Fibroblast of gingiva (primary cell): ENCODE data around the gene SLC7A5.
A peak's percentile ranks its signal among the peaks of the same experiment; 100 is the strongest.
"Not testable (repeated sequence)": the region's sequence is repeated elsewhere in the genome, so short reads cannot be mapped to it uniquely, and the experiment has no call there.

Experiments used
- DNase-seq: peaks from one replicate; pipeline ENCODE4 v3.0.0-alpha.2; 2011; ENCODE audit warnings: low read depth

The SLC7A5 gene

DNA sequence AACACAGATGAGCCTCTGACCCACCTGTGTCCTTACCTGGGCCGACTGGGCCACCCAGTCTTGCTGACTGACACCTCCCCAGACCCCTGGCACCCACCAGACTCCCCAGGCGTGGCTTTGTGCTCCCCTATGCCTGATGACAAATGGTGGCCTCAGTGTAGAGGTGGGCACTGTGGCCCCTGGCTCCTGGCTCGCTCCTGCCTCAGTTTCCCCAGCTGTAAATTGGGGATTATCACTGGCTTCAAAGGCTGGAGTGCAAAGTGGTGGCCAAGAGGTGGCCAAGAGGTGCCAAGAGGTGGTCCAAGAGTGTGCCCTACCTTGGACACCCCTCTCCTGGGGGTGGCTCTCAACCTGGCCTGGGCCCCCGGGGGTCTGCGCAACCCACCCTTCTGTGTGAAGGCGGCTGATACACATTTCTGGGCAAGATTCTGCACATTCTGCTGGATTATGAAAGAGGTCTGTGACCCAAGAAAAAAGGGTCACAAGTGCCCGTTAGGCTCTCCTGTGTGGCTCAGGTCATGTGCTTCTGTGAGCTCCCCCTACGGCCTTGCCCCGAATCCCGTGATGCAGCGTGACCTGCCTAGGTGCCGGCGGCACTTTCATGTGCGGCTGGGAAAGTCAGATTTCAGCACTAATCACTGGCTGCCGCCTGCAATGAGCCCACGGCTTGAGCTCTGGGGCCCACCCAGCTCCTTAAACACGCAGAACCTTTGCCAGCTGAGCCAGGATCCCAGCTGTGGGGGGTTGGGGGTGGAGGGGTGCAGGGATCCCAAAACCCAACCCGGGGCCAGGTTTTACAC, 7.8 kb downstream of the SLC7A5 start:
- DNase-seq = not testable (repeated sequence)

DNA sequence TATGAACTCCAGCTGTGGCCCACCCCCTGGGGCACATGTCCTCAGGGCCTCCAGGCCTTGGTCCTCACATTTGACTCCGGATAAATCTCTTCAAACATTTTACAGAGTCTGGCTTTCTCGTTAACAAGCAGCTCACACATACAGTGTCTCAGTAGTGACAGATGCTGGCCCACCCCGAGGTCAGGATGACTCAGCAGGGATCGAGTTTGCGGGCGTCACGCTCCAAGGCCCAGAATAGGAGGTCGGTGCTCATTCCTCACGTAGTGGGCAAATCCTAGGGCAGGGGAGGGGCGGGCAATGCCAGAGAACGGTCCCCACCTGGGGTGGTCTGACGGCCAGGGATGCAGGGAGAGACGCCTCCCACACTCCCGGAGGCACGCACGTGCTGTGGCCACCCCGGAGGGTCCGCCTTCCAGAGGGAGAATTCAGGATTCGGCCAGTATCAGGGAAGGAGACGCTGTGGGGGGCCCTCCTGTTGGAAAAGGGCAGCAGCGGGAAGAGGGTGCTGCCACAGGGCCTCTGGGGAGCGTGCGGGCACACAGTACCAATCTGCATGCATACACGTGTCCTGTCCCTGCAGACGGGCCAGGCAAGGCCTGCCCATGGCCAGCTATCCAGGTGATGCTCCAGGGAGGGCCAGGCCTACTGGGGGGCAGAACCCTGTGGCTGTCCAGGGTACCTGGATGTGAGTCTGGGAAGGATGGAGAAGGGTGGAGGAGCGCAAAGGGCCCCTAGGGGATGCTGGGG, 8.6 kb downstream of the SLC7A5 start:
- peak; percentile 77 for DNase-seq

DNA sequence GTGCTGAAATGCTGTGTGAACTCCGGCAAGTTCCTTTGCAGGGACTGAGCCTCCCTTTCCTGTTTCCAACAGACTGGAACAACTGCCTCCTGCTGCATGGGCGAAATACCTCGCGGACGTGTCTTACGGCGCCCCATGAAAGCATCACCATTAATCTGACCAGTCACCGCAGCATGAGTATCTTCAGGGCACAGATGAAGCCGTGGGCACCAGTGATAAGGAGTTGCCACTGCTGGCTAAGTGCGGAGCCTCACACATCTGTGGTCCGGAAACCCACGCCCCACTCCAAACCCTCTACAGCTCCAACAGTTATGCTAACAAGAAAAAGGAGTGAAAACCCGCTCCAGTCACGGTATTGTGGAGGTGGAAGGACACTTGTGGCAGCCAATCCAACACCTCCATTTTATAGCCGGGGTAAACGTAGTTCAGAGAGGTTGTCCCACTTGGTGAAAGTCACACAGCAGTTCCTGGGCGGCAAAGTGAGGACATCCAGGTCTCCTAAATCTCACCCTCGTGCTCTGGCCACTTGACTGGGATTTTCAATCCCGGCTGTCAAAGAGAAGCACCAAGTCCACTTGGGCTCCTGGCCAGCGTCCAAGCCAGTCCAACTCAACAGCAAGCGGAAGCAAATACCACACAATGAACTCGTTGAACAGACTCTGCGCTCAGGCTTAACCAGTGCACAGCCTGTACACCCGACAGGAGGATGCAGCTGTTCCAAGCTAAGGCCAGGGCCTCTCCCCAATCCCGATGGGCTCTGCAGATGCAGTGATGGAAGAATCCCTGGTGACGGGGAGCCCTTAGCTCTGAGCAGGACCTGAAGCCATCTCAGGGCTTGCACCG, 10.9 kb downstream of the SLC7A5 start:
- DNase-seq = not testable (repeated sequence)

DNA sequence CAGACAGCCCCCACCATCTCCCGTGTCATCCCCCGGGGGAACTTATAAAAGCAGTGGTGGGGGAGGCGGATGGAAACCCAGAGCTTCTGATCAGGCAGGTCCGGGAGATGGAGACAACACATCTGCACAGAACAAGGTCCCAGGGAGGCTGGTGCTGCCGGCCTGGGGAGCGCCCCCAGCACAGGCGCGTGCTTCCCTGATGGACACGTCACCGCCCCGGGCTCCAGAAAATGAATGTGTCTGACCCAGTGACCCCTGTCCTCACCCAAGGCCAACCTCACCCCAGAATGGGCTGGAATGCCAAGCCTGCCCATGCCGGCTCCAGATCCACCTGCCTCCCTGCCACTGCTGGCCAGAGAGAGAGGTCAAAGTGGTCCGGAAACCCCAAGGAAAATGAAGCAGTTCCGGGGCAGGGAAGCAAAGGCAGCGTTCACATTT, 12.5 kb downstream of the SLC7A5 start:
- DNase-seq = no peak

DNA sequence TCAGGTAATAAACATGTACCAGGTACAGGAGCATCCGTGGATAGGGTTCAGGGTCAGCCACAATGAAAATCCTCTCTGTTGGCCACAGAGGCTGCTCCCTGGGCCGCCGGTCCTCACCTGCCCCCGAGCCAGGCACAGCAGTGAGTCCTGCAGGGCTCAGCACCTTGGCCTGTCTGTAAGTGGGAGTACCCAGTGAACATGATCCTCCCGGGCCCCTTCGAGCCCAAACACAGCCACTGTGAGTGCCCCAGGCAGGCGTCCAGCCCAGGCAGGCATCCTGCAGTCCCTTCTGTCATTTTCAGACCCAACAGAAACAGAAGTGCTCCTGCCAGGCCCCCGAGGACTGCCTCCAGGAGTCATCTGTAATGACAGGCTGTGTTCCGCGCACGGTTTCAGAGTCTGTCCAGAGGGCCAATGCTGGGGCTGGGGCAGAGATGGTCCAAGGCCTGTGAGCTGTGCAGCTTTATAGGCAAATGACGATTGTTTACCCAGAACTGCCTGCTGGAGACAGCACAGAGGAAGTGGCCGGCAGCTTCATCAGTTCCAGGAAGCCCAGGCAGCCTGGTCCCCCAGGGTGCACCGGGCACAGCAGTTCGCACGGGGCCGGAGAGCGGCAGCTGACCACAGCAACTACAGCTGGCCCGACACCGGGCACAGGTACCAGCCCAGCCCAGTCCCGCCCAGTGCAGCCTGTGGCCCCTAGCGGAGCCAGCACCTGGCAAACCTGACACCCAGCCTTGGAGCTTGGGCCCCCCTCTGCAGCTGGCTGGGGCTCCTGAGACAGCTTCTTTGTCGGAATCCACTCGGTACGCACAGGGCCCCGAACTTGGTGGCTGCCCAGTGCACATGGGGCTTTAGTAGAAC, 13.2 kb downstream of the SLC7A5 start:
- no peak for DNase-seq

DNA sequence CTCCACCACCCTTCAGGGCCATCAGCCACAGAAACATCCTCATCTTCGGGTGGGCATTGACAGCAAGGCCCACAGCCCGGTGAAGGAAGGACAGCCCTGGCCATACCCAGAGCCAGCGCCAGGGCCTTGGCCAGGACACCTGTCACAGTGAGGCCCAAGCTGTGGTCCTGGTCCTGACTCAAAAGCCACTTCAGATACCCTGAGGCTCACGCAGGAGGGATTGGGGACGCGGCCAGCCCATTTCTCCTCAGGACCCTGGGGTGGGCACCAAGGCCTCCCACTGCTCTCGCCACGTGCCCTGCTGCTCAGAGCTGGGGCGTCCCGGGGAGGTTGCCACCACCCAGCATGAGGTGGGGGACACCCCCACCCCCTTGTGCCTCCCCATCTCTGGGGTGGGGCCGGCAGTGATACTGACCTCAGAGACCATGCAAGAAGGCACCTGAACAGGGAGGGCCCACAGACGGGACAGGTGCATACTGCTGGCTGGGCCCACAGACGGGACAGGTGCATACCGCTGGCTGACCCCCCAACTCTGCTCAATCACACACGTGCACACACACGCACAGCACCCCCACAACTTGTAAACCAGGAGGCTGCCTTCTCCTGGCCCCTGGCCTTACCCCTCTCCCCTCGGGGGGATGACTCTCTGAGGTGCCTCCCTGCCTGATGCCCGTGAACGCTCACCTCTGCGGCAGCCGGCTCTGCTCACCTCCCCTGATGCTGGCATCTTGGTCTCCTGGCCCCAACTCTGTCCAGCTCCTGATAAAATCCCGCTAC, 14.2 kb downstream of the SLC7A5 start:
- DNase-seq = no peak

DNA sequence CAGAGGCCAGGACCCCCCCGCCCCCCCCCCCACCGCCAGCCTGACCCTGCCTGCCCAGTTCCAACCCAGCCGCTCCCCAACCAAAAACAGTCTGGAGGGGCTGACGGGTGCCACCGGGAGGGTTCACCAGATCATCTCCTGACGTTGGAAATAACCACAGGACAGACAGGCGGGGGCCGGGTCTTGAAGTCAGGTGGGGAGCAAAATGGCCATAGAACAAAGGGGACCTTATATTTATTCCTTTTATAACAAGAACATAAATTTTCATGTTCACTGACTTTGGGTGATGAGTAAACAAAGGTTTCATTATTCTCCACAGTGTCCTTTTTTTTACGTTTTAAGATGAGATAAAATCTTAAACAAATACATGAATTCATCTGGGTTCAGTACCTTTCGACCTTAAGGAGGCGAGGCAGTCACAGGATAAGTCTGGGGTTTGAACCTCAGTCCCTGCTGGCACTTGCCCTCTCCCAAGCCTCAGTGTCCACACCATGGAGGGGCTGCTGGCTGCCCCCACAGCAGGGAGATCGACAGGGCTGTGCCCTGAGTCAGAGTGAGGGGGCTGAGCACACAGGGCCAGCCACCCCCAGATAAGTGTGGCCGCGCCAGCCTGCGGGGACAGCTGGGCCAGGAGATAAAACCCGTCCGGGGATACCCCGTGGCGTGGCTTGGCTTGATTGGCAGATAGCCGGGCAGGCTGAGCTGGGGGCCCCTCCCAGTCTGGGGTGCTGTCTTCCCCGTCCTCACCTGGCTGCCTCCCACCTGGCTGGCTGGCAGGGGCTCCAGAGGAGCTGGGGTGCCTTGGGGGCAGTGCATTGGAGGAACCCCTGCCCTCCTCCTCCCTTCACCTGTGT, 15.0 kb downstream of the SLC7A5 start:
- DNase-seq = no peak

DNA sequence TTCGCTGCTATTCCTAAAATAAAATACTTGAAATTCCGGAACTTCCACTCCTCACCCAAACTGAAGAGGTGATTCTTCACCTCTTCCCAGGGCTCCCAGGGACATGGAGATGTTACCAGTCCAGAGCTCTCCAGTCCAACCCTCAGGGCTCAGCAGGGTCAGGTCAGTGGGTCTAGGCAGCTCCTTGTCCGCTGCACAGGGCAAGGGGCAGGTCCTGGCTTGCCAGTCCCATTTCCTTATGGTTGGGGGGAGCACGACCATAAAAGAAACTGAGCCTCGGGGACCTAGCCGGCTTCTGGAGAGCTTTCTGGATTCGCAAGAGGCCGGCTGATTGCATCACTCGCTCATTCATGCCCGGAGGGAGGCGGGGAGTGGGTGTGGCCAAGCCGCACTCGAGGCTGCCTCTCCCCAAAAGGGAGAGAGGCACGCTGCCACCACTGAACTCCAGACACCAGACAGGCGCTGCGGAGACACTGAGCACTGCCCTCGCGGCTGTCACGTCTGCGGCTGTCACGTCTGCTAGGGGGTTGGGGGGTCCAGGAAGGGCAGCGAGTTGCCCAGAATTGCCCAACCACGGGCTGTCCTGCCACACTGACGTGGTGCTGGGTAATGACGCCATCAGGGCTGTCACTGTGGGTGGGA, 15.8 kb downstream of the SLC7A5 start:
- DNase-seq = peak; percentile 90

DNA sequence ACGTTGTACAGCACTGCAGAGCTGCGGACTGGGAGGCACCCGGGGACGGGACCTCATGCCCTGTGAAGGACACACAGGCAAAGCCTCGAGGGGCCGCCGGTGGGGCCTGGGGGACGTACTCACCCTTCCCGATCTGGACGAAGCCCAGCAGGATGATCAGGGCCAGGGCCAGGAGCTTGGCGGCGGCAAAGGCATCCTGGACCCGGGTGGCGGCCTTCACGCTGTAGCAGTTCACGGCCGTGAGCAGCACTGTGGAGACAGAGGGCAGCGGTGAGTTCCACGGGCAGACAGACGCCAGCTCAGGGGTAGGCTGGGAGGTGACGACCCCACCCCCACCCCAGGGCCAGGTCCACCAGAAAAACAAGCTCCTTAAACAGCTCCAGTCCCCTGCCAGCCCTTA, 17.7 kb downstream of the SLC7A5 start:
- no peak for DNase-seq

DNA sequence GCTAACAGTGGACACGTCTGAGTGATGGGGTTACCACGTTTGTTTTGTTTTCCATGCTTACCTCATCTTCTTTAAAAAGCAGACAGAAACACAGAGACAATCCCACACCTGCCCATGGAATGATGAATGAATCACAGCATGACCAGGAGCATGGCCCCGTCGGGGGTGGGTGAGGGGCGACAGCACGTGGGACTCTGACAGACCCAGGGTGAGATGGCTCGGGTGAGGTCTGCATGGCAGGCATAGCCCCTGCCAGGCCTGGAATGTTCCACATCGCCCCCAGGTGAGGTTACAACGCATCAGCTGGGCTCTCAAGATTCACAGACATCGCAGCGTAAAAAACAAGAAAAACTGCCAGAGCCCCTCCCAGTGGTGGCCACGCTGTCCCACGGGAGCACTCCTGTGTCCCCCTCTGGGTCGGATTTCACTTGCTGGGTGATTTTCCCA, 18.1 kb downstream of the SLC7A5 start:
- DNase-seq = no peak

DNA sequence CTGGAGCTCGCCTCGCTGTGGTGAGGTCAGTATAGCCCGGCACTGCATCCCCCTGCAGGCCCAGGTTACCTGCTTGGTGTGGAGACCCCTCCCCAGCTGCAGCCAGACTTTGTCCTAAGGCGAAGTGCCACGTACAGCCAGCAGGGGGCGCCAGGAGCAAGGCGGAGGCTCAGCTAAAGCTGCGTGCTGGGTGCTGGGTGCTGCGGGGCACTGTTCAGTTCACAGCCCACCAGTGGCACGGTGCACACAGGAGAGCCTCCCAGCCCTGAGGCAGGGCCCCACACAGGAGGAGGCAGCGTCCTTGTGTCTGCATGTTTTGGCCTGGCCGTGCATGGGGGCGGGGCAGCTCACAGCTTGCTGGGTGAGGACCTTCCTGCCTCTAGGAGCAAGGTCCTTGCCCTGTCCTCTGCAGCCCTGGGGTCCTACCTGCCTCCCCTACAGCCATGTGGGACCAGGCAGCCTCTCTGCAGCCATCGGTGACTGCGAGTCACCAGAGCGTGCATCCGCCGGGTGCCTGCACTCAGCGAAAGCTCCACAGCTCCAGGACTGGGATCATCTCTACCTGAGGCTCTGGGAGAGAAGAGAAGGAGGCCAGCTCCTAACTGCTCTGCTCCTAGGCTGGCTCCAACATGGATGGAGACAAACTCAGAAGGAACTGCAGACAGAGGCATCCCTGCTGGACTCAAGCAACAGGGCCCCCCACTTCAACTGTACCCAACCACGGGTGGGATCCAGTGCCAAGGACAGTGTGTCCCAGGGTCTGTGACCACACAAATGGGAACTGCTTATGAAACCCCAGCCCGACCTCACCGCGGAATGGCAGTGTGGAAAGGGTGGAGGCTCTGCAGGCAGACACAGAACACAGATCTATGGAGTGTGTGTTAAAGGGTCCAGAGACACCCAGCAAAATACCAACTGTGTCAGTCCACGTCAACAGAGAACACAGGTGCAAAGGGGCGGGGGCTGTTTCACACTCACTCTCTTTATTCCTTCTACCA, 19.0 kb downstream of the SLC7A5 start:
- no peak for DNase-seq

DNA sequence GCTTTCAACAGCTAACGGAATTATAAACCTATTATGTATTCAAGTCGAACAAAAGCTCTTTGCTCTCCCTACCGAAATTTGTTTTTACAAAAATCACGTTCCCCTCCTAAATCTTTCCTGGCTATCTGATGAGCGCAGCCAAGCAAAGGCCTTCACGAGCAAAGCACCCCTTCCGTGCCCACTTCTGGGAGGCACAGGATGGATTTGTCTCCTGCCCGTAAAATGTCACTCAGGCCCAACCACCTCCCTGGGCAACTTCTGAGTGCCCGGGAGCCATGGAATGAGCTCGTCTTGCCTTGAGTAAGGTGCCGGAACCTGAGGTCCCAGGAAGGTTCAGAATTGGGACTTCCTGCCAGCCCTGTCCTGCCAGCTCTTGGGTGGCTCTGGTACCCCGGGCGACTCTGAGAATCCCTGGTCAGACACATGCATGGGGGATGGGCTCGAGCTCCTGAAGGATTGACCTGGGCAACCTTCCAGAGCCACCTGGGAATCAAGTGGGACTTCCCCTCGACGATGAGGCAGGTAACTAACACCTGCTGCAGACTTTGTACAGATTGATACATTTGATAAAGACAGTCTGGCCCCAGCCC, 19.8 kb downstream of the SLC7A5 start:
- DNase-seq = no peak

DNA sequence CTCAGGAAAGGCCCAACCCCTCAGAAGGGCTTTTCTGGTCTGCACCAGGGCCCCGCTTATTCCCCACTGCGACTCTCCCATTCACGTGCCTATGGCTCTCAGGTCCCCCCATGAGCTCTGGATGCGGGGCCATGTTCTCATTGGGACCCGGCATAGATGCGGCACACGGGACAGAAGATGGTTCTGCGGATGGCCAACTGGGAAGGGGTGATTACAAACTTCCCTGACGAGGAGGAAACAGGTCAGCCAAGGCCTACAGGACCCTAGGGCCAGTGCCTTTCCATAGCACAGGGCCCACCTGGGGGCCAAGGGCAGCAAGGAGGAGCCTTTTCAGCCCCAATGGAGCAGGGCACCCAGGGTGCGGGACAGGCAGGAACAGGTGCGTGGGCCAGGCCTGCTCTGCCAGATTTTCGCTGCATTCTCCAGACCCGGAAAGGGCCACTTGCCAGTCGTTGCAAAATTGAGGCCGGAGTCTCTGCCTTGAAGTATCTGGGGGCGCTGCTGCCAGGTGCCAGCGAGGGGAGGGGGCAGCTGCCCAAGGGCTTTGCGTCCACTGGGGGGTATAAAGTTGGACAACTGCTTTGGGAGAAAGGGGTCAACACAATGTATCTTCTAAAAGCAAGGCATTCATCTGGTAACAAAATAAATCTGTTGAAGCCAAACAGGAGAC, 20.5 kb downstream of the SLC7A5 start:
- no peak for DNase-seq

DNA sequence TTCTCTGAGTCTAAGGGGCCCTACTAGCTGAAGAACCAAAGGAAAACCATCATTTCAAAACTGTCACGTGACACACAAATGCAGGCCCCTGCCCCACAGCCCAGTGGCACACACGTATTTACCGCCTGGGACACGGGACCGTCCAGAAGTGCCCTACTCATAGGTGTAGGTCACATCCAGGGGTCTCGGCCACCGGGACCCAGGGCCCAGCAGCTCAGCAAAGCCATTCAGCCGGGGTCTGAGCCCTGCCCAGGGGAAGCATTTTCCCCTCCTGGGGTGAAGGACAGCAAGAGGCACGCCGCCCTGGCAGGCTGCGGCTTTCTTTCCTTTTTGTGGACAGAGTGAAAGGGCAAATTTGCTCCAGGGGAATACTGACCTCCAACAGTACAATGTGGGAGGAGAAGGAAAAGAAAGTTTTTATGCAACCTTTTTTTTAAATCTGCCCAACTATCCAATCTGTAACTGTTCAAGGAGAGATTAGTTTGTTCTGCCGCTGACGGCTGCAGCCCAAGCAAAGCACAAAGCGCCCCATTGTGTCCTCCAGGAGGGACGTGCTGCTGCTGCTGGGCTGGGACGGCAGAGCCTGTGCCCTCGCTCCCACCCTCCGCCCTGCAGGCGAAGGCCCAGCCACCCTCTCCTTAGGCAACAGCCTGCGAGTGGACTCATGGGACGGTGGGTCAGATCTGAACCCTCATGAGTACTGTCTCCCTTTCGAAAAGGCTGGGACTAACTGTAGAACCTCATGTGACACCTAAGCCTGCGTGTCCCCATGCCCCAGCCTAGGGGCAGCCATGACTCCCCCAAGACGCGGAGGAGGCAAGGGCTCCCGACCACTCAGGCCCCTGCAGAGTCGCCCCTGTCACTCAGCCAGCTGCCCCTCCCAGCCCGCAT, 21.3 kb downstream of the SLC7A5 start:
- no peak for DNase-seq

DNA sequence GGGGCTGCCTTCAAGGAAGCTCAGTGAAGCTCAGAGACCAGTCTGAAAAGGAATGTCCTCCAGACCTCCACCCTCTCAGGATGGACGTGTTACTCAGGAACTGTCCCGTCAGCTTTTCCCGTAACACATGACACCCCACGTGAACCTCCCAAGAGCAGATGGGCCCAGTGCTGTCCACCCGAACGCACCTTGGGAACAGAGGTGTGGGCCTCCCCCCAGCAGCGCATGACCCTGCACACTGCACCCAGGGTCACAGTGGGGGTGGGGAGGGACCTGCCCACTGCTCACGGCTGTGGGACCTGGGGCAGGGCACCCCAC, 21.9 kb downstream of the SLC7A5 start:
- DNase-seq = no peak
